ENCODE data around the gene POLR3F.

The POLR3F gene

DNA sequence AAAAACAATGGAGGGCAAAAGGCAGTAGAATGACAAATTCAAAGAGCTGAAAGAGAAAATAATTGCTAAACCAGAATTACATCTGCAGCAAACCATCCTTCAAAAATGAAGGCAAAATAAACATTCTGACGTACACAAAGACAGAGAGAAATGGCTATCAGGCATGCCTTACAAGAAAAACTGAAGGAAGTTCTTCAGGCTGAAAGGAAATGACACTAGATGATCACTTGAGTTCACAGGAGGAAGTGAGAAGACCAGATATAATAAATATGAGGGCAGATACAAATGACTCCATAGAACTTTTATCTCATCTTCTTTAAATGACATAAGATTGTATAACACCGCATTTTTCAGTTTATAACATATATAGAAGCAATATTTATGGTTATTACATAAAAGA, 30.3 kb upstream of the POLR3F start:
- Histone ChIP-seq H2AFZ (ENCODE audit: low read depth, low read length) (no peak overlapping the region), H3K4me2 (ENCODE audit: insufficient read depth, low read length) (no peak overlapping the region)

GRCh38 chr20:18440403-18440802, 26.8 kb upstream of the POLR3F start:
- H3K4me3 ChIP-seq (ENCODE audit: low read depth in 1 of 2, low read length in 2 of 2) = no peak overlapping the region
- H3K79me2 ChIP-seq (ENCODE audit: insufficient read depth, low read length) = no peaks in the 10 kb centered on the region
- no peaks in the 10 kb centered on the region for H3K4me1 ChIP-seq (ENCODE audit: insufficient read depth, low read length)
- H3K9ac ChIP-seq (ENCODE audit: low read depth, low read length) = no peak overlapping the region
- H3K27ac ChIP-seq (ENCODE audit: low read length) = no peak overlapping the region
- no peak overlapping the region for H3K4me2 ChIP-seq (ENCODE audit: insufficient read depth, low read length)
- no peaks in the 10 kb centered on the region for H3K27me3 ChIP-seq (ENCODE audit: insufficient read depth, low read length, poor library complexity)
- H3K36me3 ChIP-seq (ENCODE audit: insufficient read depth, low read length) = no peaks in the 10 kb centered on the region
- TF ChIP-seq, protein P1, sequence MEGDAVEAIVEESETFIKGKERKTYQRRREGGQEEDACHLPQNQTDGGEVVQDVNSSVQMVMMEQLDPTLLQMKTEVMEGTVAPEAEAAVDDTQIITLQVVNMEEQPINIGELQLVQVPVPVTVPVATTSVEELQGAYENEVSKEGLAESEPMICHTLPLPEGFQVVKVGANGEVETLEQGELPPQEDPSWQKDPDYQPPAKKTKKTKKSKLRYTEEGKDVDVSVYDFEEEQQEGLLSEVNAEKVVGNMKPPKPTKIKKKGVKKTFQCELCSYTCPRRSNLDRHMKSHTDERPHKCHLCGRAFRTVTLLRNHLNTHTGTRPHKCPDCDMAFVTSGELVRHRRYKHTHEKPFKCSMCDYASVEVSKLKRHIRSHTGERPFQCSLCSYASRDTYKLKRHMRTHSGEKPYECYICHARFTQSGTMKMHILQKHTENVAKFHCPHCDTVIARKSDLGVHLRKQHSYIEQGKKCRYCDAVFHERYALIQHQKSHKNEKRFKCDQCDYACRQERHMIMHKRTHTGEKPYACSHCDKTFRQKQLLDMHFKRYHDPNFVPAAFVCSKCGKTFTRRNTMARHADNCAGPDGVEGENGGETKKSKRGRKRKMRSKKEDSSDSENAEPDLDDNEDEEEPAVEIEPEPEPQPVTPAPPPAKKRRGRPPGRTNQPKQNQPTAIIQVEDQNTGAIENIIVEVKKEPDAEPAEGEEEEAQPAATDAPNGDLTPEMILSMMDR (IDR thresholded peaks at IDR 0.05; ENCODE audit: borderline replicate concordance, extremely low read depth, low read length, poor library complexity, severe bottlenecking) = no peak
- no peak for TF ChIP-seq EZH2 (IDR thresholded peaks at IDR 0.05; ENCODE audit: borderline replicate concordance, low read depth, low read length, severe bottlenecking)
- H3K9me3 ChIP-seq (ENCODE audit: insufficient read depth, low read length, severe bottlenecking) = no peaks in the 10 kb centered on the region
- no peak overlapping the region for H2AFZ ChIP-seq (ENCODE audit: low read depth, low read length)
- ATAC-seq (ENCODE audit: insufficient read depth, low read depth) (no peak), DNase-seq (no peak)
- H4K20me1 ChIP-seq (ENCODE audit: insufficient read depth, low read length) = no peaks in the 10 kb centered on the region

More for the DNA sequence above, 30.3 kb upstream of the POLR3F start:
- TF ChIP-seq, protein P1 (IDR thresholded peaks at IDR 0.05; ENCODE audit: borderline replicate concordance, extremely low read depth, low read length, poor library complexity, severe bottlenecking) = no peak
- no peak for TF ChIP-seq EZH2 (IDR thresholded peaks at IDR 0.05; ENCODE audit: borderline replicate concordance, low read depth, low read length, severe bottlenecking)
- Histone ChIP-seq H3K4me3 (ENCODE audit: low read depth in 1 of 2, low read length in 2 of 2) (no peak overlapping the region), H3K27me3 (ENCODE audit: insufficient read depth, low read length, poor library complexity) (no peaks in the 10 kb centered on the region), H4K20me1 (ENCODE audit: insufficient read depth, low read length) (no peaks in the 10 kb centered on the region), H3K36me3 (ENCODE audit: insufficient read depth, low read length) (no peaks in the 10 kb centered on the region), H3K27ac (ENCODE audit: low read length) (no peak overlapping the region), H3K79me2 (ENCODE audit: insufficient read depth, low read length) (no peaks in the 10 kb centered on the region), H3K4me1 (ENCODE audit: insufficient read depth, low read length) (no peaks in the 10 kb centered on the region), H3K9me3 (ENCODE audit: insufficient read depth, low read length, severe bottlenecking) (no peaks in the 10 kb centered on the region), H3K9ac (ENCODE audit: low read depth, low read length) (no peak overlapping the region)
- DNase-seq = no peak
- ATAC-seq (ENCODE audit: insufficient read depth, low read depth) = no peak

DNA sequence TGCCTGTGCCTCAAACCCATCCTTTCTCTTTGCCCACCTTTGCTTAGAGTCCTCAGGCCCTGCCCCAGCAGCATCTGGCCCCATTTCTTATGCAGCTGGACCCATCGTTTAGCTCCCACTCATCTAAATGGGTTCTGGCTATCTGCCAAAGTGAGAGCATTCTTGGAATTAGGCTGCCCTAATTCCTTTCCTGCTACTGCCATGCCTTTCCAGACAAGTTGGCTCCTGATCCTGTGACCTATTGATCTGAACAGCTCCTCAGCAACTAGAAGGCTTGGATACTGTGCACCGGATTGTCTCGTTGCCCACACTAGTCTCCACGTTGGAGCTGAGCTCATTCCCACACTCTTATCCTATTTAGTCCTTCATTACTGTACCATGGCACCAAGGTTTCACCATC, 23.3 kb upstream of the POLR3F start:
- H3K9ac ChIP-seq (ENCODE audit: low read depth, low read length) = no peak overlapping the region
- H3K4me1 ChIP-seq (ENCODE audit: insufficient read depth, low read length) = no peaks in the 10 kb centered on the region
- no peaks in the 10 kb centered on the region for H3K79me2 ChIP-seq (ENCODE audit: insufficient read depth, low read length)
- DNase-seq (no peak), ATAC-seq (ENCODE audit: insufficient read depth, low read depth) (no peak)
- H3K27ac ChIP-seq (ENCODE audit: low read length) = no peak overlapping the region
- H2AFZ ChIP-seq (ENCODE audit: low read depth, low read length) = no peak overlapping the region
- H3K9me3 ChIP-seq (ENCODE audit: insufficient read depth, low read length, severe bottlenecking) = no peaks in the 10 kb centered on the region
- H3K4me3 ChIP-seq (ENCODE audit: low read depth in 1 of 2, low read length in 2 of 2) = no peak overlapping the region
- no peaks in the 10 kb centered on the region for H4K20me1 ChIP-seq (ENCODE audit: insufficient read depth, low read length)
- no peaks in the 10 kb centered on the region for H3K36me3 ChIP-seq (ENCODE audit: insufficient read depth, low read length)
- no peaks in the 10 kb centered on the region for H3K27me3 ChIP-seq (ENCODE audit: insufficient read depth, low read length, poor library complexity)
- no peak for TF ChIP-seq EZH2 (IDR thresholded peaks at IDR 0.05; ENCODE audit: borderline replicate concordance, low read depth, low read length, severe bottlenecking)
- TF ChIP-seq, protein P1 (IDR thresholded peaks at IDR 0.05; ENCODE audit: borderline replicate concordance, extremely low read depth, low read length, poor library complexity, severe bottlenecking) = no peak
- H3K4me2 ChIP-seq (ENCODE audit: insufficient read depth, low read length) = no peak overlapping the region

DNA sequence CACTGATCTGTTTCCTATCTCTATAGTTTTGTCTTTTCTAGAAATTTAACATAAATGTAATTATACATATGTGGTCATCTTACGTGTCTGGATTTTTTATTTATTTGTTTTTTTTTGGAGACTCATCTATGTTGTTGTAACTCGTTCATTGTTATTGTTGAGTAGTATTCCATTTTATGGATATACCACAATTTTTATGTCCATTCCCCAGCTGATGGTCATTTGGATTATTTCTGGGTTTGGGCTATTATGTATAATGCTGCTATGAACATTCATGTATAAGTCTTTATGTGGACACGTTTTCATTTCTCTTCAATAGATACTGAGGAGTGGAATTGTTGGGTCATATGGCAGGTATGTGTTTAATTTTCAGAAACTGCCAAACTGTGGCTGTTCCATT, 10.6 kb upstream of the POLR3F start:
- Histone ChIP-seq H3K4me2 (ENCODE audit: insufficient read depth, low read length) (no peak overlapping the region), H3K79me2 (ENCODE audit: insufficient read depth, low read length) (no peaks in the 10 kb centered on the region), H3K9ac (ENCODE audit: low read depth, low read length) (no peak overlapping the region), H3K27ac (ENCODE audit: low read length) (no peak overlapping the region), H3K4me3 (ENCODE audit: low read depth in 1 of 2, low read length in 2 of 2) (no peak overlapping the region), H3K36me3 (ENCODE audit: insufficient read depth, low read length) (no peaks in the 10 kb centered on the region), H3K4me1 (ENCODE audit: insufficient read depth, low read length) (no peaks in the 10 kb centered on the region), H4K20me1 (ENCODE audit: insufficient read depth, low read length) (no peaks in the 10 kb centered on the region), H2AFZ (ENCODE audit: low read depth, low read length) (no peak overlapping the region), H3K27me3 (ENCODE audit: insufficient read depth, low read length, poor library complexity) (no peaks in the 10 kb centered on the region), H3K9me3 (ENCODE audit: insufficient read depth, low read length, severe bottlenecking) (no peaks in the 10 kb centered on the region)
- TF ChIP-seq, protein P1 (IDR thresholded peaks at IDR 0.05; ENCODE audit: borderline replicate concordance, extremely low read depth, low read length, poor library complexity, severe bottlenecking) = no peak
- TF ChIP-seq EZH2 (IDR thresholded peaks at IDR 0.05; ENCODE audit: borderline replicate concordance, low read depth, low read length, severe bottlenecking) = no peak
- no peak for DNase-seq
- no peak for ATAC-seq (ENCODE audit: insufficient read depth, low read depth)

Measured in DND-41 (cell line).